ENCODE results near the gene KRT80.

KRT80 gene

DNA sequence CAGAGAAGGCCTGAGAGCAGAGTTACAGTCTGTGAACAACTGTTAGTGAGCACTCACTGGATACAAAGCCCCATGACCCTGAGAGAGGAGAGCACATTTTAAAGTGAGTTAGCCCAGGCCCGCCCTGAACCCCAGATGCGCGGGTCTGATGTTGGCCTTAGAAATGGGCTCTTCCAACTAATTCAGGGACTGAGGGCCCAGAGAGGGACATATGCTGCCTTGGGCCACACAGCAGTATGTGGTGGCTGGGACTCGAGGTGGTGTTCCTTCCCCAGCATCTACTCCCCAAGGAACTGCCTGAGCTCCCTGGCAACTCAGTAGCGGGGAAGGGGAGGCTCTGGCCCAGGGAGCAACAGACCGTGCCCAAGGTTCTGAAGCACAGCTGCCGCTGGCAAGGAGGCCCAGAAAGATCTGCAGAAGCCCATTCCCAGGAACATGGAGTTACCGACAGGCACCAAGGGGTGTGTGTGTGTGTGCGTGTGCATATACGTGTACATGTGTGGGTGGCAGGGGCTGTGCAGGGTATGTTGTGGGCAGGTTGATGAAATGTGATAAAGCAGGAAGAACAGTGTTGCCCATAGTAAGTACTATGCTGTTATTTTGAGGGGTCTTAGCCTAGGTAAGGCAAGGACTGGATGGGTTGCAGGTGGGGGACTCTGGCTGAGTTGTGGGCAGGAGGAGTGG lies 40.5 kb downstream of the KRT80 start:
- no peak for DNase-seq

DNA sequence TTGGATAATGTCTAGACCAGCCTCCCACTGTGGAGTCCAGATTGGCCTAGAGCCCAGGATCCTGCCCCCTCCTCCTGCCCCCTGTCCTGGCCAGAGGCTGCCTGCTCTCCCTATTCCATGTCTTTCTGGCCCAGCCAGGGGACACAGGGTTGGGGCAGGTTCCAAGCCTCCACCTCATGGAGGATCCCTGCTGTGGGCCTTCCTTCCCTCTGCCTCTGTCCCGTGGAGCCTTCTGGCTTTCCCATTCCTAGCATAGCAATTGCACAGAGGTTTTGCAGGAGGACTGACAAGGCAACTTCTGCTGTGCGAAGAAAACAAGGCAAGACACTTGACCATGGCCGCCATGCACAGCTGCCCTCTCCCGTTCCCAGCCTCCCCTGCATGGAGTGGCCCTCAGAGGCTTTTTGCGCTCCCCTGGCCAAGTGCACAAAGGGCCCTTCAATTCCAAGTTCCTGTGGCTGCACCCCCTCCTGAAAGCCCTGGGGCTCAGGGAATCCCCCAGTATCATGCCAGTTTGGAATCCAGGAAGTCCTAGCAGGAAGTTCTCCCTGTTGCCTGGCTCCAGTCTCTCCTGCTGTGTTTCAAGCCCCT lies 42.1 kb downstream of the KRT80 start:
- DNase-seq = no peak

DNA sequence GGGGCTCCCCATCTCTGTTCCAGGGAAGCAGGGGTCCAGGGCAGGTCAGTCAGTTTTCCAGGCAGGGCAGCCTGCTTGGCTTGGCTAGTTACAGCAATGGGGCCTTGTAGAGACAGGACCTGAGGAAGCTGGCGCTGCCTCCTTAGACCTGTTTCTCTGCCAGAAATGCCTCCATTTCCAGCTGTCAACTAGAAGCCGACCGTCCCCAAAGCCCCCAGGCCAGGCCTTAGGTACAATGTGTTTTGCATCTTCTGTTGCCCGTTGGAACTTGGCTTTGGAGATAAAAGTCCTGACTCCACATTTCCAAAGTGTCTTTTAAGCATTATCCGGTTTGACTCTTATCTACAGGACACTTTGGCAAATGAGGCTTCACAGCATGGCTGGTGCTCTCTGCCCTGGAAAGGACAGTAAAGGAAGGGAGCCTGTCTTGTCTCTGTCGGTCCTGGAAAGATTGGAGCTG lies 42.6 kb downstream of the KRT80 start:
- DNase-seq = no peak

DNA sequence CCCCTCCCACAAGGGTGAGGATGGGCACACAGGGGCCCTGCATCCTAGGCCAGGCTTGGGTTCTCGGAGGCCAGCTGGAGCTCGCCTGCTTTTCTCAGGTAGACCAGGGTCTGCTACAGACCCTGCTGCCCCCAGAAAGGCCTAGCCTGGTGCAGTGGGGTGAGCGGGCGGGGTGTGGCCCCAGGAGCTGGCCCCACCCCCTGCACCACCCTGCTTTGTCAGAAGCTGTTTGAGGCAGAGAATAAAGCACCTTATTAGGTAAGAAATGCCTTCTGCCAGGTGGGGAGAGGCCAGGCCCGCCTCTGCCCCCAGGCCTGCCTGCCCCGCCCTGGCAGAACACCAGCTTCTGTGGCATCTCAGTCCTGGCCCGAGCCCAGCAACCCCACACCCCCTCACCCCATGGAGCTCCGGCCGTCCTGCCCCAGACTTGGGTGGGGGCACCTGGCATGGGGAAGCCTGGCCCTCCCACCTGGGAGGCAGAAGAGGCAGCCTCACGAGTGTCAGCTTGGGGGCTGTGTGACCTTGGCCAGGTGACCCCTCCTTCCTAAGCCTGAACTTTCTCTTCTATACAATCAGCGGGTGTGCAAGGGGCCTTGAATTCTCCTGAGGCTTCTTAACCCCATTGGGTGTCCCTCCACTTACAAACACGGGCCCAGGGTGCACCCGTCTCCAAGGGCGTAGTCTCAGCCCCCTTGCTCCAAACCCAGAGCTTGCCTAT lies 43.2 kb downstream of the KRT80 start:
- no peak for DNase-seq

DNA sequence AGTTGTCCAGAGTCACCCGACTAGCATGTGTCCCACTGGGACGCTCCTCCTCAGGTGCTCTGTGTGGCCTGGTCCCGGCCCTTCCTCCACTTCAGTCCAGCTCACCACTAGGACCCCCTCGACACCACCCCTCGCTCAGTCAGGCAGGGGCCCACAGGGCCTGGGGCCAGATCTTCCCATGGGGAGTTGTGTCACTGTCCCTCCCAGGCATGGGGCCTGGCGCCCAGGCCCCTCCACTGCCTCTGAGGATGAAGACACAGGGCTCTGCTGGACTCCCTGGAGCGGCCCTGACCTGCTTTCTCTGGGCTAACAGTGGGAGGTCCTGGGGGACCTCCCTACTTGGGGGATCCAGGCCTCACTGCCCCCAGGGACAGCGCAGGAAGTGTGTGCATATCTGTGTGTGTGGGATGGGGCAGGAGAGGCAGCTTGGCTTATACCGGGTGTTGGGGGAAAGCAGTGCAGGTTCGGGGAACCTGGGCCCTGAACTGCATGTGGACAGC lies 43.8 kb downstream of the KRT80 start:
- DNase-seq = no peak

DNA sequence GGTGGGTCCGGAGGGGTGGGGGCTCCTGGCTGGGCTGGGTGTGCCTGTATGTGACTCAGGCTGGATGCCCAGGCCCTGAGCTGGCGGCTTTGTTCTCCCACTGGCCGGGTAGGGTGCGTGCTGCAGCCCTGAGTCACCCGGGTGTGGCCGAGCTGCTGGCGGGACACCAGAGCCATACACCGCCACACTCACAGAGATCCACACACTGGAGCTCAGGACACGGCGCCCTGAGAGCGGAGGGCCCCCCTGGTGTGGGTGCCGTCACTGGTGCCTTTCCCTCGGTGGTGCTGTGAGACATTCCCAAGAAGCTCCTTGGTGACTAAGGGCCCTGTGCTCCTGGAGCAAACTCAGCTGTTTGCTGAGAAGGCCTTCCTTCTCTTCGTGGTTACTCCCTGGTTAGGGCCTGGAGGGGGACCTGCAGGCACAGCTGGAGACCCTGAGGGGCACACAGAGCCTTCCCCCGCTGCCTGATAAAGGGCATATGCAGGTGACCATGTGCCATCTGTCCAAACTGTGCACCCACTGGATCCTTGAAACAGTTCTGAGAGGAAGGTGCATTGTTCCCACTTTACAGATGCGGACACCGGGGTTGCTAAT lies 44.3 kb downstream of the KRT80 start:
- no peak for DNase-seq

DNA sequence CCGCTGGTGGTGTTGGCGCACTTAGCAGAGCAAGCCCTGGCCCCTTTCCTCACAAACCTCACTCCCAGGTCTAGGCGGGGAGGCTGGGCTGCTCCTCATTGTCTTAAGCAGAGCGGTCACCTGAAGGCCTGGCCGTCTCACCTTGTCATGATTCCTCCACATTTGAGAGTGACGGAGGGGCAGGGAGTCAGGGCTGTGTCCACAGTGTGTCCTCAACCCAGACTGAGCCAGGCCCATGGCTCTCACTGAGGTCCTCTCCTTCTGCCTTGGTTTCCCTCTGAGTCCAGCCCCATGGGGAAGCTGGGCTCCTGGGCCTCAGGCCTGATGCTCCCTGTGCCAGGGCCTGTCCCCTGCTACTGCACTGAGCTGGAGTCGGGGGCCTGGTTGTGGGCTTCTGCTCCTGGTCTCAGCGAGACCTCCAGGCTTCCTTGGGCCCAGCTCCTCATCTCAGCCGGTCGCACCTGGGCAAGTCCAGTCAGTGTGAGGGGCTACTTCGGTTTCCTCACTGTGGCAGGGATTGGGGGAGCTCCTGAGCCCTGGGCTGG lies 44.9 kb downstream of the KRT80 start:
- no peak for DNase-seq

DNA sequence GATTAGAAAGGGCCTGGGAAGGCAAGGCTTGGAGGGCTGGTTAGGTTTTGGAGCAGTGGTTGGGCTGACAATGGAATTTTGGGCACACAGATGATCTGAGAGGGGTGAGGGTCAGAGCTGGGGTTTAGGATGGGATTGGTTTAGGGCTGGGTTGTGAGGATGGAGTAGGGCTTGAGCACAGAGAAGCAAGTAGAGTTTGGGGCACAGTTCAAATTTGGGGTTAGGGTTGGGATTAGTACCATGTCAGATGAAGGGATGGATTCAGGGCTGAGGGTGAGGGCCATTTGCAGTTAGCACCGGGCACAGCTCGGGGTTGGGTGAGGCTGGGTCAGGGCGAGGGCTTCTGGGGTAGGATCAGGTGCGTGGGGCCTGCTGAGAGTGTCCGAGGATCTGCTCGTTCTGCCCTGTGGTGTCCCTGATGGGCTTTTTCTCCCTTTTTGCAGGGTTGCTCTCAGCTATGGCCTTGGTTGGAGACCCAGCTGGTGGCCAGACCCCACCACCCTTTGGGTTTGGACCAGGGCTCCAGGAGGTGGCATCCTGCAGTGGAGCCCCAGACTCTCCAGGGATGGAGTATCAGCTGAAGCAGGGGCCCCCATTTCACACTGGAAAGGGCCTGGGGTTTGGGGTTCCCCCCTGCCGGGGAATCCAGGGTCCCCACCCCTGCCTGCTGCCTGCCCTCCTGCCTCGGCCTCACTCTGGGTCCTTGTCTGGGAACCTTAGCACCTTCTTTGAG lies 45.6 kb downstream of the KRT80 start:
- DNase-seq = no peak

DNA sequence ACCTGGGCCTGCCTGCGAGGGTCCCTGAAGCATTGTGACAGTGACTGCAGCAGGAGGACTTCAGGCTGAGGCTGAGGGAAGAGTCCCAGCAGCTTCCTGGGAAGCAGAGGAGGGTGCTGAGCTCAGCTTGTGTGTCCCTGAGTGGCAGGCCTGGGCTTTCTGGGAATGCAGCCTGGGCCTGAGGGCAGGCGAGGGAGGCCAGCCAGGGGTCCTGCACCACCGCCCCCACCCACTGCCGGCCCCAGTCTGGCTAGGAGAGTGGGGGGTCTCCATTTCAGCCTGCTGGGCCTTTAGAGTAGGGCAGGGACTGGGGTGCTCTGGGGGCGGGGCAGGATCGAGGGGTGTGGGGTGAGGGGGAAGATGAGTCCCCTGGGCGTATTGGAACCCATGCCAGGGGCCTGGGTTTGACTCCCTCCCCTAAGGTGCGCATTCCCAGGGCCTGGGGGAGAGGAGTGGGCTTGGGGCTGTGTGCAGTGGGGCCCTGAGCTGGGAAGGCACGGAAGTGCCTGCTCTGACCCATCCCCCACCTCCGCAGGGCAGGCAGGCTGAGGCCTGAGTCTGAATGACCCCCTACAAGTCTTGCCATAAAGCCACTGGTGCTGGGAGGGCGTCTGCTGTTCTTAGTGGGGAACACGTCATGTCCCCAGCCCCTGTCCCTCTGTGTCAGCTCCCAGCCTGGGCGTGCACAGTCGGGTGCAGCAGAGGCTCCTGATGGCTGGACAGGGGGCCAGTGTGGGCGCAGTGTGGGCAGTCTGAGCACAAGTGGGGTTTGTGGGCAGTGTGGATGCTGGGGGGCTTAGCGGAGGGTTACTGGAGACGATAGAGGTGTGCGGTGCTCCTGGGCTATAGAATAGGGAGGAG lies 46.4 kb downstream of the KRT80 start:
- no peak for DNase-seq

DNA sequence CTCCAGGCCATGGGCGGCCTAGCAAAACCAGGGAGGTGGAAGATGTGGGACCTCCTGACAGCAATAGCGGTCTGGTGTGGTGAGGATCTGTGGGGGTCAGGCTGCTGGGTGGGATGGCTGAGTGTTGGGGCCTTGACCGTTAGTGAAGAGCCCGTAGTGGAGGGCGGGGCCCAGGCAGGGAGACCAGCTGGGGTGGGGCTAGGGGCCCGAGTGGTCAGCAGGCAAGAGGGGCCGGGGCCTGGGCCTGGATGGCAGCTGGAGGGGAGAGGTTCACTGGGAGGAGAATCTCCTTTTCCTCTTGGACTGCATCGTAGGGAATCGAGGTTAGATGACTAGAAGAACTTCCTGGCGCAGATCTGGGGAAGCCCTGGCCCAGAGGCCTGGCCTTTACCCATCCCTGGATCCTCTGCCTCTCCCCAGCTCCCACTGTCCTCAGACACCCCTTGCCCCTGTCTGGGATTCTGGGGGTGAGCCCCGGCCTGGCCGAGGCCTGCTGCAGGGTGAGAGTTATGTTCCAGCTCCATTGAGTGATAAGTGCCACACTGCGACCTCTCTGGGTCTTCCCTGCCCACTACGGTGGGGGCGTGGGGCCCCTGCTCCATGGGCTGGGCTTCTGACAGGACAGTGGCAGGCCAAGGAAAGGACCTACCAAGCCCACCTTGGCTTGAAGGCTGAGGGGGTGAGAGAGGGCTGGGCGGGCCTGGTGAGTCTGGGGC lies 47.1 kb downstream of the KRT80 start:
- no peak for DNase-seq

DNA sequence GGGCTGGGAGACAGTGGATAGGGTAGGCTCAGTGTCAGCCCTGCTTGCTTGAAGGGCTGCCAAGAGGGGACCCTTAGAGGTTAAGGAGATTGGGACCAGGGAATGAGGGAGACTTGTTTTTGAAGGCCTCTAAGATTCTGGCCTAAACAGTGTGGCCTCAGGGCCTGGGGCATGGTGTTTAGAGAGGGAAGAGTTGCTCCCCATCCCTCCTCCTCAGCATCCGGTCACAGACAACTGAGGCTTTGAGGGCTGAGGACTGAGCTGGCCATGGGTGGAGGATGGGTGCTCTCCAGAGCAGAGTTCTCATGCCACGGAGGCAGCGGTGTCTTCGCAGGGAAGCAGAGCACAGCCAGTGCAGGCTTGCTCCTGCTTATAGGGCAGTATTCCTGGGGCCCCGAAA lies 49.4 kb downstream of the KRT80 start:
- DNase-seq = no peak

DNA sequence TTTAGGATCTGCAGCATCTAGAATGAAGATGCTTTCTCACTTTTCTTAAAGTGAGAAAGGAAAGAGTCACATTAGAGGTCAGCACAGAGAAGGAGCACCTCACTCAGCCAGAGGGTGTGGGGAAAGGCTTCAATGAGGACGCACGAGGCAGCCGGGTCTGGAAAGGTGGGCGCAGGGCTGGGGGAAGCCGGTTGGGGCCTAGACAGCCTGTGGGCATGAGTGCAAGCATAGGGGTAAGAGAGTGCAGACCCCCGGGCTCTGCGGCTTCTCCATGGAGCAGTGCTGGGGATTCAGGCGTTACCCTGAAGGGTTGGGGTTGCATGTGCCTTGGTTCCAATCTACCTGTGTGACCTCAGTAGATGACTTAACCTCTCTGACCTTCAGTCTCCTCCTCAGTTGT lies 49.9 kb downstream of the KRT80 start:
- DNase-seq = no peak

DNA sequence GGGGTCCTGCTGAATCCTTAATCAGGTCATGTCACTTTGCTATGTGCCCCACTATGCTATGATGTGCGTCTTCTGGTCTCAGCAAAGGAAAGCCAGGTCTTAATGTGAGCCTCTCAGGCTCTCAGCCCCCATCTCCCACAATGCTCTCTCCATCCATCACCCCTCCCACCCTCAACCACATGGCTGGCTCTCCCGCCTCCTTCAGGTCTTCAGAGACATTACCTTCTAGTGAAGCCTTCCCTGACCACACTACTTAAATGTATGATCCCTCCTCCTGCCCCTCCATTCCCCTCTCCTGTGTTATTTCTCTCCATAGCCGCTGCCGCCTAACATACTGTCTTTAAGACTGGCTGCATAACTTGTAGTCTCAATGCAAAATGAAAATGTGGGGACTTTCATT lies 50.5 kb downstream of the KRT80 start:
- DNase-seq = no peak

DNA sequence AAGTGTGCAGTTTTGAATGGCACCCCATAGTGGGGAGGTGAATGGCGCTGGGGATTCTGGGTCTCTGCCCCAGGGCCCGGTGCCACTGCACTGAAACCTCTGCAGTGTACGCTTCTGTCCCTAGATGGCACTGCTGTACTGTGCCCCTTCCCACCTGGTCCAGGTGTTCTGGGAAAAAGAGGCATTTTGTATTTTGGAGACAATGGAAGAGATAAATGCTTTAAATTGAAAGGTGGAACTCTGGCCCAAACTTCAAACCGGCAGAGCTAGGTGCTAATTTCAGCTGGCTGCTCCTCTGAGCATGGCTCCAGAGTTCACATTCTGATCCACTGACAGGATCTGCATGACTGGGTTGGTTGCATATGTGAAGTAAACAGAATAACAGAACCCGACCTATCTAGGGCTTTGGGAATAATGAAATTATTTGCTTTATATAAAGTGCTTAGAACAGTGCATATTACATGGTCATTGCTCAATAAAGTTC lies 52.2 kb downstream of the KRT80 start:
- no peak for DNase-seq

DNA sequence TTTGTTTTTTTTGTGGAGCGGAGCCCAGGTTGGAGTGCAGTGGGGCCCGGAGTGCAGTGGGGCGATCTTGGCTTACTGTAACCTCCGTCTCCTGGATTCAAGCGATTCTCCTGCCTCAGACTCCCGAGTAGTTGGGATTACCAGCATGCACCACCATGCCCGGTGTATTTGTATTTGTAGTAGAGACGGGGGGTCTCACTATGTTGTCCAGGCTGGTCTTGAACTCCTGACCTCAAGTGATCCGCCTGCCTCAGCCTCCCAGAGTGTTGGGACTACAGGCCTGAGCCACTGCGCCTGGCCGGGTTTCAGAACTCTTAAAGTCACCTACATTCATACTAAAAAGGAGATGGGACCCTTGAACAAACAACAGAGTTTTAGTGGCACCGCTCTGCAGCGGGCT lies 52.7 kb downstream of the KRT80 start:
- DNase-seq = no peak

DNA sequence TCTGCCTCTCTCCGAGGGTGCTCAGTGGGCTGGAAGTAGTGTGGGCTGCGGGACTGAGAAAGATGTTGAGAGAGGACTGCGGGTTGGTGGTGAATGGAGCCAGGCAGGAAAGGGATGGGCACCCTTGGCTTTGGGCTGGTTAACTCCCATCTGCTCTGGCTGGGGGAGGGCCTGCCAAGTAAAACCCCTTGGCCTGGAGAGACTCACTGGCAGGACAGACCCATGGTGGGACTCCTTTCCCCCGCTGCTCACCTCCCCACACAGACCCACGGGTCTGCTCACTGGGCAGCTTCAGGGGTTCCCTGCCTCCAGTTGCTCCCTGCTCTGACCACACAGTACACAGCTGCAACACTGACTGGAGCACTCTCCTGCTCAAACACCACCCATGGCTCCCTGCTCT lies 54.1 kb downstream of the KRT80 start:
- no peak for DNase-seq

DNA sequence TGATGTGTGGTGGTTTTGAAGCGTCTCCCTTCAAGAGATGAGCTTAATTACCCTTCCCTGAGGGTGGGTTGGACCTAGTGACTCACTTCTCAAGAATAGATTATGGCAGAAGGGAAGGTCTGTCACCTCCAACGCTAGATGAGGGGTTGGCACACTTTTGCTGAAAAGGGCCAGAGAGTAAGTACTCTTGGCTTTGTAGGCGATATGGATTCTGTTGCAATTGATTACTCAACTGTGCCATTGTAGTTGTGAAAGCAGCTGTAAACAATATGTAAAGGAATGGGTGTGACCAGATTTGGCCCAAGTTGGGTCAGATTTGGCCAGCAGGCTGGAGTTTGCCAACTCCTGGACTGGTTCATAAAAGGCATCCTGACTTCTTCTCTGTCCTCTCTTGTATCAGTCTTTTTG lies 59.1 kb downstream of the KRT80 start:
- DNase-seq = no peak

DNA sequence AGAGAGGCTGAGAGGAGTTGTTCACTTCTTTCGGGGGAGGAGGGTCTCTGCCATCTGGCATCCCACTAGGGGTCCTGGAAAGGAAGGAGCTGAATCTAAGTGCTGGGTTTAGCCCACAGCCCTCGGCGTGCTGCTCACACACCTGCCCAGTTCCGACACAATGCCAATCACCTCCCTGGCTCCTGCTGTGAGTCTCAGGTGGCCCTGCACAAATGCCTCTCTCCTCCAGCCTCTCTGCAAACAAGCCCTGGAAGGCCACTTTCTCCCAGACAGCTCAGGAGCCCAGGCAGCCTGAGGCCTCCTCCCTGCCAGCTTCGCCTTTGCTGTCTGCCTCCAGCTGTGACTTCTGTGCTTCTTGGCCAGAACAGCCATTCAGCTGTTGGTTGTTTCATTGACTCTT lies 61.1 kb downstream of the KRT80 start:
- no peak for DNase-seq

DNA sequence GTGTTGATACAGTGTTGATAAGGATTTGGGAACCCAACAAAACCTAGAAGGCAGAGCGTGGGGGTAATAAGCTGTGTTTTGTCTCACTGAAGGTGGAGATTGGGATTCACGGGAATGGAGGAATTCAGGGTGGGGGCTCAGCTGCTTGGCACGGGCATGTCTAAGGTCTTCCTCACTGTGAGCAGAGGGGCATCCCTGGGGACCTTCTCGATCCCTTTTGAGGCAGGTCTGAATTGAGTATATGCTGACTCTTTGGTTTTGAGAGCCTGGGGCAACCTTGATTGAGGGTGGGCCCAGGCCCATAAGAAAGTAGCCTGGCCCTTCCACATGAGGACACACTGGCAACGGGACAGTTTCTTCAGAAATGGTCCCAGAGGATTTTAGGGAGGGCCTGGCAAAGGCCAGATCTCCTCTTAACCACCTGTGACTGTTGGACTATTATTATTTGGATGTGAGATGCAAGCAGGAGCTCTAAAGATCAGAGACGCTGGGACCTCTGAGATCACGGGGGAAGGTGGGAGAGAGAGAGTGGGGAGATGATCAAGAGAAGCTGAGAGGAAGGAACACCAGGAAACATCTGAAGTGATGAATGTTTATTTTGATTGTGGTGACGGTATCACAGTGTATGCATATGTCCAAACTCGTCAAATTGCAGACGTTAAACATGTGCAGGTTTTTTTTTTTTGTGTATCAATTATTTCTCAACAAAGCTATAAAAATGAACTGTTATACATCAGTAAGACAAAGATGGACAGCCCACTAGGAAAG lies 63.9 kb downstream of the KRT80 start:
- DNase-seq = no peak

Data from stimulated activated naive CD4-positive, alpha-beta T cell treated with Interleukin-2 at 50 U/mL for 16 hours (primary cell).